Stimulated activated CD4-positive, alpha-beta T cell treated with anti-CD3 and anti-CD28 coated beads, Interleukin-1b, Interleukin-23, amount 100 ng/mL, for 4 hours (primary cell): ENCODE measurements around the gene TCL1A.
"Not testable (repeated sequence)": the region's sequence is repeated elsewhere in the genome, so short reads cannot be mapped to it uniquely, and the experiment has no call there.

Experiments
- DNase-seq, 2 donors: peaks; one replicate each; pipeline ENCODE4 v3.0.0-alpha.2; 2020; ENCODE audit warnings: low read depth in 2 of 2

The TCL1A gene

DNA sequence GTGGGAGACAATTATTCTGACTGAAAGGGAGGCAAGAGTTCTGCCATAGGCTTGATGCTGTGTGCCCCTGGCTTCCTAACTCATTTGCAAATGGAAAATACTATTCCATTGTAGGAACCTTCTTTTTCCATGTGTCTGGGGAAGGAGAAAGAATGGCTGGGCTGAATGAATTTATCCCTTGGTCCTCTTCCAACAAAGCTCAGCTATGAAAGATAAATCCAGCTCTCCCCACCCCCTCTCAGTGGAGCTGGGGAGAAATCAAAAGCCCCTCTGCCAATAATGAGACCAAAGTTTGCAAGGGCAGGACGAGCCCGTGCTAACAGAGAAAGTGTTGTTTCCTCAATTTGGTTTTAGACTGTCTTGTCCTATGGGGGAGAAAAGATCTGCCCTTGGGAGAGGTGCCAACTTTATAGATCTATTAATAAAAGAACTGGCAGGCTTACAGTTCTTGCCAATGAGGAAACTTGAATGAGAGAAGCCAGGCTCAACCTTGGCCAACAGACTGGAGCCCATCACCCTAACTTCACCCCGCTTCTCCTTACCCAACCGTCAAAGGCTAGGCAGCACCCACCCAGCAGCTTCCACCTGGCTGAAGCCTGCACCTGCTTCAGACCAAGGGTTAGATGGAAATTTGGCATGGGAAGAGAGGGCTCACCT is 36.6 kb downstream of the TCL1A start:
- no peak for DNase-seq

DNA sequence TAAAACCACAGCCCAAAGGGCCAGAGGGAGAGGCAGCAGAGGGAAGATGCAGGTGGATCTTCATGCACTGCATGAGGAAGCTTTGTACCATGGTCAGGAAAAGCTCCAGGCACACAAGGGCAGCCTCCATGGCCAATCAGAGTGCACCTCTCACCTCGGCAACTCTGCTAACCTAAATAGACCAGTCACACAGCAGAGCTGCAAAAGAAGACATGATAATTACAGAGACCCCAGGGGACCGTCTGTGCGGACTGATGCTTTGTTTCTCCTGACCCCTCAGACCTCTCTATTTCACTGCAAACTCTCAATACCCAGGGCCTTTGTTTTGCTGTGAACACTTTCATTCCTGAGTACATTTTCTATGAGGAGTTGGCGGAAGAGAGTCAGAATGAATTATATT is 38.4 kb downstream of the TCL1A start:
- no peak for DNase-seq

DNA sequence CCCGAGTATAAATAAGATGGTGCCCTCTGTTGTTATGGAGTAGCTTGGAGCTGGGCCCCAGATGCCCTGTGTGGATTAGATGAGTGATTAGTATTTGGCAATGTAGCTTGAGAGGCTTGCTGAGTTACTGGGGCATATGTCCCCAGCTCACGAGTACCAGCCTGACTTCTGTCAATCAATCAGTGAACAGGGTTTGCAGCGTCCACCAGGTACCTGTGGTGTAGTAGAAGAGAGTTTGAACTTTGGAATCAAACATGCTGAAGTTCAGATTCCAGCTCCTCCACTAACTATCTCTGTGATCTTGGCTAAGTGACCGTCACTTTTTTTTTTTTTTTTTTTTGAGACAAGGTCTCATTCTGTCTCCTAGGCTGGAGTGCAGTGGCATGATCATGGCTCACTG is 39.3 kb downstream of the TCL1A start:
- no peak for DNase-seq

DNA sequence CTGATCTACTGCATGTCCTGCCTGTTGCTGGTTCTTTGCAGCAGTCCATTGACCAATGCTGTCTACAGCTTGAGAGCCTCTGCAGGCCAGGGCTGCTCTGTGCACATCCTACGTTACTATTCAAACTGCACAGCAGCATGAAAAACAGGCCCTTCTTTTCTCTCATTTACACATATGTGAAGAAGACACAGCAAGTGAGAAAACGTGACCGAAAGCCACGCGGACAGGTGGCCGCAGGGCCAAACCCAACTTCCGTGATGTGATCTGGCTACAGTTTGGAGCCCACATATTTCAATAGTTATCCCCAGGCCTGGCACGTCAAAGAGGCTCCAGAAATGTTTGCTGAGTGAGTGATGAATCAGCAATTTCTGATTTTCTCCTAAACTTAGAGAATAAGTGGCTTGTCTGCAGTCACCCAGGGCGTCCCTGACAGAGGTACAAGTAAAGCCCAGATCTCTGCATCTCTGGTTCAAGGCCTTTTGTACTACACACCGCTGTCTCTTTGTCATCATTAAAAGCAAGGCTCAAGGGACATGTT is 45.6 kb downstream of the TCL1A start:
- DNase-seq: no peak

DNA sequence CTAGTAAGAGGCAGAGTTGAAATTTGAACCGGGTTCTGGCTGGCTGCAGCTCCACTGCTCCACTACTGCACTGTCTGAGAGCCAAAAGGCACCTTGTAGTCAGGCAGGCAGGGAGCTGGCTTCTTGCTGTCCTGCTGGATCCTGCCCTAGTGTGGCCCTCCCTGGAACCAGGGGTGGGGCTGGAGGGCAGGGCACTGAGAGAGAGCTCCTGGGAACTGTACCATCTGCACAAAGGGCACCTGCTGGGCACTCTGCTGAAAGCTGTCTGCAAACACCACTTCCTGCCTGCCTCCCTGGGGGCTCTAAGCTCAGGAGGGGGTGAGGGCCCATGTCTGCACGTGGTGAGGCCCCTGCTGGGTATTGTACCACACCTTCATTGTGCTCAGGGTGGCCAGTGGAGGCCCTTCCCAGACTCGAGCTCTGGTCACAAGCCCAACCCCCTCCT is 46.7 kb downstream of the TCL1A start:
- DNase-seq: no peak

DNA sequence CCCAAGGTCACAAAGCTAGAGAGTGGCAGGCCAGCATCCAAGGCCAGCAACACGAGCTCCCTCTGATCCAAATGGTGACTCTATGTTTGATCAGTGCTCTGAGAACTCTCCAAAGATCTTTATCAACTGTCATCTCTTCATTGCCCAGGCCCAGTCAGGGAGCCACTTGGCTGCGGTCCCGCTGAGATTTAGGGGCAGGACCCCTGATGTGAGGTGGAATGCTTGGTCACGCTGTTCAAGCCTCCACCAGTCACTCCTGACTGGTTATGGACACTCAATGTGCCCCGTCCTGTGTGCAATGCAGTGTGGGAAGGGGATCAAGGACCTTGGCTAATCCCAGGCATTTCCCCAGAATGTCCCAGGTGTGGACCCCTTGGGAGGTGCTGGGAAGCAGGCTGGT is 47.5 kb downstream of the TCL1A start:
- no peak for DNase-seq

DNA sequence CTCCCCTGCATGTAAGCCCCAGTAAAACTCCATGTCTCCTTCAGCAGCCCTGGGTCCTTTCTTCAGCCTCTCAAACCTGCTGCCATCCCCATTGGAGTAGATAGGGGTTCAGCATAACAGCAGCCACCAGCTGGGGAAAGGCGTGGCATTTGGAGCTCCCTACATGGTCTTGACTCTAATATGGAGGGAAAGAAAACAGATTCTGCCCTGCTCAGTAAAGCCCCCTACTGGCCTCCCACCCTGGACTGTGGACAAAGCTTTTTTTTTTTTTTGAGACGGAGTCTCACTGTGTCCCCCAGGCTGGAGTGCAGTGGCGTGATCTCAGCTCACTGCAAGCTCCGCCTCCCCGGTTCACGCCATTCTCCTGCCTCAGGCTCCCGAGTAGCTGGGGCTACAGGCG is 48.4 kb downstream of the TCL1A start:
- DNase-seq: not testable (repeated sequence)

DNA sequence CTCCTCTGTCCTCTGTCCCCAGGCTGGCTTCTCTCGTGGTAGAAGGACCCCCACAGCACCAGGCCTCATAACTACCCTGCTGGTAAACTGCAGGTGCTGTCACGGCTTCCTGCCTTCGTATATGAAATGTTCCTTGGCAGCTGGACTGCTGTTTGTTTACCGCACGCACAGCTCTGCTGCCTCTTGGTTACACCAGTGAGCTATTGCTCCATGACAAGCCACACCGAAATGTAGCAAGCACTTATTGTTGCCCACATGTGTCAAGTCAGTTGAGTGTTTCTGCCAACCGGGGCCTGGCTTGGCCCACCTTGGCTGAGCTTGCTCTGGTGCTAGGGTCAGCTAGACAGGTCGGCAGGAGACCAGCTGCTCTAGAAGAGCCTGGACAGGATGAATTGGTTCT is 49.4 kb downstream of the TCL1A start:
- DNase-seq: no peak

DNA sequence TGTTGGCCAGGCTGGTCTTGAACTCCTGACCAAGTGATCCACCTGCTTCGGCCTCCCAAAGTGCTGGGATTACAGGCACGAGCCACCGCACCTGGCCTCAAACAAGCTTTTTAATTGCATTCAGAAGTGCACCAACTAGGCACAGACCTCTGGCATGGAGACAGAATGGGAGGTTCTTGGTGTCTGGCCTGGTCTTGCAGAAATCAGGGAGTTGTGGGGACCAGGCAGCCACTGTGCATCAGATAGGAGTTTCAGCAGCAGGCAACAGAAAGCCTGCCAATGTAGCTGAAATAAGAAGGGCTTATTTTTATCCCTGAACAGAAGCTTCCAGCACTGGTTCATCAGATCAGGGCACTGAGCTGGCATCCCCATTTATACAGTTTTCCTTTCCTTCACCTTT is 49.9 kb downstream of the TCL1A start:
- no peak for DNase-seq

DNA sequence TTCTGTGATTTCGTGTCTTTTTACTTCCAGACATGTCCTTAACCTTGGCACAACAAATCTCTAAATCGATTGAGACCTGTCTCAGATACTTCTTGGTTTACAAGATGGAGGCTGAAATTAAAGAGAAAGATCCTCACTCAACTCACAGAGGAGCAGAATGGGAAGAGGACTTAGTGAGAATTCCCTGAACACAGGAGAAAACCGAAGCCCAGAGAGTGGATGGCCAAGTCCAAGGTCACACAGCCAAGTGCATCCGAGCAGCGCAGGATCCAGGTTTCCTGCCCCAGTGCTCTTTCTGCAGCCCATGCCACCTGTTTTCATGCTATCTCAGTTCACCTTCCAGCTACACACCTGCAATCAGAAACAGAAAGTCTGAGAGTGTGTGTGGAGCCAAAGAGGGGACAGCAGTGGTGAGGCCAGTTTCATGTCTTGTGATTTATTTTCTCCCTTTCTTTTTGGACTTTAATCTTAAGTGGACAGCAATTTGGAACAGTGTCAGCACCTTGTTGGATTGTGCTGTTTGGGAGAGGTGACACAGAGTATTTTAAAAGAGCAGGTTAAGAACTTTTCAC is 50.6 kb downstream of the TCL1A start:
- no peak for DNase-seq

DNA sequence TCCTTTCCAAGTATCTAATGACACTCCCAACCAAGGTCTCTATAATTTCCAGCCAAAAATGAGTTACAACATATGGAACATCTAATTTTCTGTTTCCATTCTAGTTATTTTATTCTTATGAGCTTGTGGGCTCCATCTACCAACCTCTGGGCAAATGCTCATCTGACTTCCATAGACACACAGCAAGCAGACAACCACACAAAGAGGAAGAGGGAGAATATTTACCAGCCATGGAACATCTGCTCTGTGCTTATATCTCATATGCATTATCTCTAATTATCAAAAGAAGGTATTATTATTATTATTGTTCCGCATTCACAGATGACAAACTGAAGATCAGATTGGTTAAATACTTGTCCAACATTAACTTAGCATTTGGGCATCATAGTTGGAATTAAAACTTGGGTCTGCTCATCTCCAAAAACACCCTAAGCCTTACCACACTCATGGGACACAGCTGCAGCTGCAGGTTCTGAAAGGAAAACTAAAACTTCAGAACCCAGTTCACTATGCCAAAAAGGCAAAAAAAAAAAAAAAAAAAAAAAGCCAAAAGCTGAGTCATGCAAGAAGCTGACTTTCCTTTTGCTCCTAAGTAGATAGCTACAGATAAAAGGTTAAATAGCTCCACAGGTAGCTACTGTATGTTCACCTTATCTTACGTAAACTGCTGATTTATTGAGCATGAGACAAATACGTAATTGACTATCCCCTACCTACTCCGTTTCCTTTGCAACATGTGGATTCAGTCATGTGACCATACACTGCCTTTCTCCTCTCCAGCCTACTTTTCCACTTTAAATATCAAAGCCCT is 51.3 kb downstream of the TCL1A start:
- DNase-seq: no peak

DNA sequence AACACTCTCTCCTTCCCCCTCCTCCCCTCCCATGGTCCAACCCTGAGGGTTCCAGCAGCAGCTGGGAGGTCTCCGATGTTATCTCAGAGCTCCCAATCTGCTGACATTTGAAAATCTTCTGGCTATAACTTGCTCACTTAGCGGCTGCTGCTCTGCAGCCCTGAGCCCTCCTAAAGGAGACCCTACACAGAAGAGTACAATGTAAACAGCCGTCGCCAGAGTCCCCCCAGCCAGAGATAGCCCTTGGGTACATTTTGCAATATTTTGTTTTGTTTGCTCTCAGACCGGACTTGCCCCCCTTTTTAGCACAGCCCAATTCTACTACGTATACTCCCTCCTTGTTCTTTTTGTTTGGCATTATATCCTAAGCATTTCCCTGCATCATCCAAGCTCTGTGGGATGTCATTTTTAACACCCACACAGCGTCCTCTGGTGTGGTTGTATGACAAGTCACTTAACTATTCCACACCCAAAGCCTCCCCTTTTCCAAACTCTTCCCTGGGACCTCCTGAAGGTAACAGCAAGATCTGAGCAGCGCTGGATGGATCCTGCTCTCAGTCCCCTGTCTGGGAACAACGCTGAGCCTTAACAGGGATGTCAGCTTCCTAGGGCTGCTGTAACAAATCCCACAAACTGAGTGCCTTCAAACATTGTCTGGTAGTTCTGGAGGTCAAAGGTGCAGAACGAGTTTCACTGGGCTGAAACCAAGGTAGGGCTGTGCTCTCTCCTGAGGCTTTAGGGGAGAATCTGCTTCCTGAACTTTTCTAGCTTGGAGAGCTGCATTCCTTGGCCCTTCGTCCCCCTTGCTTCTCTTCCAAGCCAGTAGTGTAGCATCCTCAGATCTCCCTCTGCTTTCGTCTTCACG is 53.0 kb downstream of the TCL1A start:
- DNase-seq: no peak

DNA sequence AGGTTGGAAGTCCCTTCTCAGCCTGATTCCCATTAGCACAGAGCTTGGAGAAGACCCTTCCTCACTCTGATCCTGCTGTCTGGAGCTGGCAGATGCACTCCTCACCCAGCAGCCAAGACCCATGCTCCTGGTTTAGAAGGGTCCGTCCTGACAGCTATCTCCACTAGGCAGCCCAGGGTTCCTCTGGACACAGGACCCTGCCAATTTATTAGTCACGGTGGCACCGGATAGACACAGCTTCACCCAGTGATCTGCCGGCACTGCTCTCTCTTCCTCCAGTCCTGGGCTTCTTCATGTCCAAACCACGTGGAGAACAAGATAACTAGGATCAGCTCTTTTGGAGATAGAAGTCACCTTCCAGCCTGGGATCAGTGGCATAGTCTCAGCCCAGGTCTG is 53.9 kb downstream of the TCL1A start:
- DNase-seq: no peak
